Right atrium auricular region (tissue), 2 donors: ENCODE measurements around the gene ITPR1. TPM values are rescaled to one million over a fixed set of nuclear protein-coding genes. Genes with fewer than 3 reads are reported as not detected.

ENCODE experiments used
- DNase-seq: peaks from one replicate; pipeline ENCODE4 v3.0.0-alpha.2; 2019; ENCODE audit warnings: low spot score
- H3K27ac ChIP-seq, 2 donors: fragments of 200-600 bp; sonication (generic); 1 replicate in 1 of 2; 2 replicates in 1 of 2; pipeline ENCODE4 v1.5.1; 2016 to 2019
- H3K27me3 ChIP-seq, 2 donors: fragments of 200-600 bp; sonication (generic); one replicate each; pipeline versions ENCODE4 v1.5.1 to v1.6.0; 2017 to 2019
- H3K36me3 ChIP-seq: fragments of 200-600 bp; sonication (generic); one replicate; pipeline ENCODE4 v1.5.1; 2016
- H3K4me1 ChIP-seq, 2 donors: fragments of 200-600 bp; sonication (generic); one replicate each; pipeline versions ENCODE4 v1.5.1 to v1.6.0; 2017 to 2019
- H3K4me3 ChIP-seq, 2 donors: fragments of 200-600 bp; sonication (generic); 1 replicate in 1 of 2; 2 replicates in 1 of 2; pipeline ENCODE4 v1.5.1; 2017 to 2019; ENCODE audit warnings: mild to moderate bottlenecking in 1 of 2, moderate library complexity in 1 of 2
- H3K9me3 ChIP-seq, 2 donors: fragments of 200-600 bp; sonication (generic); one replicate each; pipeline ENCODE4 v1.5.1; 2019
- CTCF ChIP-seq, 2 donors: fragments of 200-600 bp; sonication (generic); IDR thresholded peaks; one replicate each; pipeline ENCODE4 v1.5.1; 2019; ENCODE audit warnings: antibody characterized with exemption in 2 of 2
- total RNA-seq, 2 donors: library from RNA; depleted of rRNA; stranded (reverse); fragments of >200 nt; gene quantifications; one replicate each; pipeline ENCODE4 v1.1.0, GENCODE V29; 2016

Gene ITPR1
- total RNA-seq, 2 donors from 2014 or later = 36.7 to 42.5 TPM

- no peak for DNase-seq
- Histone ChIP-seq H3K4me1 (peaks cover 0 to 53% of the 10 kb centered on the region in 2 donors), H3K36me3 (no peaks in the 10 kb centered on the region), H3K9me3 (no peaks in the 10 kb centered on the region), H3K27me3 (no peaks in the 10 kb centered on the region), H3K27ac (no peak overlapping the region), H3K4me3 (no peak overlapping the region)
- TF ChIP-seq CTCF (IDR thresholded peaks at IDR 0.05) = no peak
These were observed 35.9 kb downstream of the ITPR1 start for GRCh38 chr3:4528819-4529600.

GRCh38 chr3:4529876-4530588 lies 36.9 kb downstream of the ITPR1 start:
- no peak for TF ChIP-seq CTCF (IDR thresholded peaks at IDR 0.05)
- Histone ChIP-seq H3K4me3 (no peak overlapping the region), H3K27ac (no peak overlapping the region), H3K27me3 (no peaks in the 10 kb centered on the region), H3K9me3 (no peaks in the 10 kb centered on the region), H3K4me1 (peaks cover 0 to 53% of the 10 kb centered on the region in 2 donors), H3K36me3 (no peaks in the 10 kb centered on the region)
- no peak for DNase-seq

GRCh38 chr3:4531478-4532025 lies 38.4 kb downstream of the ITPR1 start:
- Histone ChIP-seq H3K4me3 (no peak overlapping the region), H3K27me3 (no peaks in the 10 kb centered on the region), H3K27ac (no peak overlapping the region), H3K9me3 (no peaks in the 10 kb centered on the region), H3K4me1 (peaks cover 0 to 54% of the 10 kb centered on the region in 2 donors), H3K36me3 (no peaks in the 10 kb centered on the region)
- no peak for TF ChIP-seq CTCF (IDR thresholded peaks at IDR 0.05)
- DNase-seq = no peak

- TF ChIP-seq CTCF (IDR thresholded peaks at IDR 0.05) = no peak
- Histone ChIP-seq H3K27ac (peak overlapping the region in 1 of 2 donors; percentile 68), H3K4me1 (peaks cover 0 to 54% of the 10 kb centered on the region in 2 donors), H3K36me3 (no peaks in the 10 kb centered on the region), H3K9me3 (peaks cover 0 to 5% of the 10 kb centered on the region in 2 donors), H3K27me3 (no peaks in the 10 kb centered on the region), H3K4me3 (no peak overlapping the region)
- DNase-seq = no peak
These were observed 39.5 kb downstream of the ITPR1 start for GRCh38 chr3:4532535-4533112.

GRCh38 chr3:4533489-4534443 lies 40.6 kb downstream of the ITPR1 start:
- peaks cover 0 to 7% of the 10 kb centered on the region in 2 donors for H3K9me3 ChIP-seq
- H3K4me1 ChIP-seq = peaks cover 0 to 45% of the 10 kb centered on the region in 2 donors
- no peak for DNase-seq
- no peaks in the 10 kb centered on the region for H3K27me3 ChIP-seq
- no peak overlapping the region for H3K4me3 ChIP-seq
- no peak for TF ChIP-seq CTCF (IDR thresholded peaks at IDR 0.05)
- H3K36me3 ChIP-seq = no peaks in the 10 kb centered on the region
- H3K27ac ChIP-seq = peak overlapping the region in 1 of 2 donors; percentile 68
